BLaER1 (cell line): ENCODE data around the gene KDM4C.

Experiments used
- H3K27ac ChIP-seq: shearing (Covaris generic); formaldehyde crosslinking; 2 replicates; pipeline ENCODE4 v1.8.1; 2022
- H3K27me3 ChIP-seq: shearing (Covaris generic); formaldehyde crosslinking; 2 replicates; pipeline ENCODE4 v1.8.1; 2022
- H3K36me3 ChIP-seq: shearing (Covaris generic); formaldehyde crosslinking; 2 replicates; pipeline ENCODE4 v1.8.1; 2022
- H3K4me1 ChIP-seq: shearing (Covaris generic); formaldehyde crosslinking; 2 replicates; pipeline ENCODE4 v1.8.1; 2022
- H3K4me2 ChIP-seq: shearing (Covaris generic); formaldehyde crosslinking; 2 replicates; pipeline ENCODE4 v1.8.1; 2022
- H3K4me3 ChIP-seq: shearing (Covaris generic); formaldehyde crosslinking; 2 replicates; pipeline ENCODE4 v1.8.1; 2022
- H3K9ac ChIP-seq: shearing (Covaris generic); formaldehyde crosslinking; 2 replicates; pipeline ENCODE4 v1.8.1; 2022
- H3K9me3 ChIP-seq: shearing (Covaris generic); formaldehyde crosslinking; 2 replicates; pipeline ENCODE4 v1.8.1; 2022
- H4K20me1 ChIP-seq: shearing (Covaris generic); formaldehyde crosslinking; 2 replicates; pipeline ENCODE4 v1.8.1; 2022
- Cebpa-rat ChIP-seq: shearing (Covaris generic); IDR thresholded peaks from 2 replicates; pipeline ENCODE4 v1.8.1; 2022

The KDM4C gene

GRCh38 chr9:6929441-6930215 lies 171.9 kb downstream of the KDM4C start:
- H4K20me1 ChIP-seq, result peaks cover 31% of the 10 kb centered on the region
- H3K9me3 ChIP-seq, result peaks cover 7% of the 10 kb centered on the region; the same call in 1 of the 2 replicates
- H3K4me2 ChIP-seq, result no peak overlapping the region
- H3K4me1 ChIP-seq, result peaks cover 33% of the 10 kb centered on the region
- no peak overlapping the region for H3K27ac ChIP-seq
- TF ChIP-seq Cebpa-rat, result no peak
- H3K4me3 ChIP-seq, result no peak overlapping the region
- peaks cover 30% of the 10 kb centered on the region for H3K36me3 ChIP-seq
- no peaks in the 10 kb centered on the region for H3K27me3 ChIP-seq
- no peak overlapping the region for H3K9ac ChIP-seq

- peaks cover 22% of the 10 kb centered on the region; the same call in 1 of the 2 replicates for H3K36me3 ChIP-seq
- H3K4me3 ChIP-seq, result no peak overlapping the region
- H3K9ac ChIP-seq, result no peak overlapping the region
- no peaks in the 10 kb centered on the region for H3K27me3 ChIP-seq
- H3K4me1 ChIP-seq, result peaks cover 37% of the 10 kb centered on the region
- H3K9me3 ChIP-seq, result peaks cover 8% of the 10 kb centered on the region; the same call in 1 of the 2 replicates
- H4K20me1 ChIP-seq, result peaks cover 26% of the 10 kb centered on the region; the same call in 1 of the 2 replicates
- H3K4me2 ChIP-seq, result 0 out of 2 replicates have a peak overlapping the region, but pooled peaks have one; percentile 87
- no peak for TF ChIP-seq Cebpa-rat
- no peak overlapping the region for H3K27ac ChIP-seq
Measured at GRCh38 chr9:6930827-6931226, 173.1 kb downstream of the KDM4C start.

GRCh38 chr9:6931913-6932312 lies 174.1 kb downstream of the KDM4C start:
- Histone ChIP-seq H3K4me2 (peak overlapping the region; percentile 87), H3K27me3 (no peaks in the 10 kb centered on the region), H3K9ac (no peak overlapping the region), H3K36me3 (peaks cover 20% of the 10 kb centered on the region; the same call in 1 of the 2 replicates), H3K4me1 (peaks cover 48% of the 10 kb centered on the region), H3K9me3 (peaks cover 8% of the 10 kb centered on the region; the same call in 1 of the 2 replicates), H3K27ac (peak overlapping the region; percentile 56), H3K4me3 (no peak overlapping the region), H4K20me1 (peaks cover 23% of the 10 kb centered on the region; the same call in 1 of the 2 replicates)
- TF ChIP-seq Cebpa-rat, result no peak

GRCh38 chr9:6936103-6936502 lies 178.3 kb downstream of the KDM4C start:
- no peaks in the 10 kb centered on the region for H3K27me3 ChIP-seq
- no peaks in the 10 kb centered on the region for H4K20me1 ChIP-seq
- peaks cover 20% of the 10 kb centered on the region for H3K9me3 ChIP-seq
- H3K27ac ChIP-seq, result peak overlapping the region; percentile 31; the same call in 1 of the 2 replicates
- H3K4me3 ChIP-seq, result no peak overlapping the region
- TF ChIP-seq Cebpa-rat, result no peak
- no peak overlapping the region for H3K9ac ChIP-seq
- H3K36me3 ChIP-seq, result peaks cover 15% of the 10 kb centered on the region
- H3K4me1 ChIP-seq, result peaks cover 55% of the 10 kb centered on the region
- H3K4me2 ChIP-seq, result peak overlapping the region; percentile 55

GRCh38 chr9:6937209-6937608 lies 179.4 kb downstream of the KDM4C start:
- TF ChIP-seq Cebpa-rat, result no peak
- H3K4me1 ChIP-seq, result peaks cover 55% of the 10 kb centered on the region
- no peaks in the 10 kb centered on the region for H3K27me3 ChIP-seq
- no peak overlapping the region for H3K9ac ChIP-seq
- H3K36me3 ChIP-seq, result peaks cover 15% of the 10 kb centered on the region
- no peaks in the 10 kb centered on the region for H4K20me1 ChIP-seq
- no peak overlapping the region for H3K27ac ChIP-seq
- no peak overlapping the region for H3K4me2 ChIP-seq
- H3K4me3 ChIP-seq, result no peak overlapping the region
- peaks cover 20% of the 10 kb centered on the region for H3K9me3 ChIP-seq

GRCh38 chr9:6938447-6938846 lies 180.7 kb downstream of the KDM4C start:
- H4K20me1 ChIP-seq, result no peaks in the 10 kb centered on the region
- H3K36me3 ChIP-seq, result peaks cover 15% of the 10 kb centered on the region
- no peak overlapping the region for H3K9ac ChIP-seq
- no peak for TF ChIP-seq Cebpa-rat
- H3K27me3 ChIP-seq, result no peaks in the 10 kb centered on the region
- H3K4me1 ChIP-seq, result peaks cover 50% of the 10 kb centered on the region
- H3K4me3 ChIP-seq, result no peak overlapping the region
- H3K9me3 ChIP-seq, result peaks cover 20% of the 10 kb centered on the region
- no peak overlapping the region for H3K27ac ChIP-seq
- no peak overlapping the region for H3K4me2 ChIP-seq

- Histone ChIP-seq H3K4me1 (peaks cover 46% of the 10 kb centered on the region), H3K27me3 (no peaks in the 10 kb centered on the region), H3K36me3 (peaks cover 15% of the 10 kb centered on the region), H4K20me1 (no peaks in the 10 kb centered on the region), H3K4me3 (no peak overlapping the region), H3K27ac (no peak overlapping the region), H3K9me3 (peaks cover 20% of the 10 kb centered on the region), H3K4me2 (no peak overlapping the region), H3K9ac (no peak overlapping the region)
- no peak for TF ChIP-seq Cebpa-rat
Measured at GRCh38 chr9:6938873-6939272, 181.1 kb downstream of the KDM4C start.

GRCh38 chr9:6941501-6941900 lies 183.7 kb downstream of the KDM4C start:
- Histone ChIP-seq H3K36me3 (peaks cover 15% of the 10 kb centered on the region), H3K4me2 (peak overlapping the region; percentile 35)

GRCh38 chr9:6942406-6942805 lies 184.6 kb downstream of the KDM4C start:
- Histone ChIP-seq H3K27me3 (no peaks in the 10 kb centered on the region), H3K4me1 (peaks cover 28% of the 10 kb centered on the region), H3K4me2 (0 out of 2 replicates have a peak overlapping the region, but pooled peaks have one; percentile 35), H3K4me3 (no peak overlapping the region), H3K9me3 (peaks cover 12% of the 10 kb centered on the region), H3K36me3 (peaks cover 15% of the 10 kb centered on the region), H3K9ac (no peak overlapping the region), H4K20me1 (no peaks in the 10 kb centered on the region), H3K27ac (no peak overlapping the region)
- TF ChIP-seq Cebpa-rat, result no peak

More at GRCh38 chr9:6941501-6941900, 183.7 kb downstream of the KDM4C start:
- Histone ChIP-seq H3K4me3 (no peak overlapping the region), H3K27ac (0 out of 2 replicates have a peak overlapping the region, but pooled peaks have one; percentile 33), H4K20me1 (no peaks in the 10 kb centered on the region), H3K4me1 (peaks cover 34% of the 10 kb centered on the region), H3K9ac (no peak overlapping the region), H3K9me3 (peaks cover 12% of the 10 kb centered on the region), H3K27me3 (no peaks in the 10 kb centered on the region)
- no peak for TF ChIP-seq Cebpa-rat

GRCh38 chr9:6943293-6943692 lies 185.5 kb downstream of the KDM4C start:
- Histone ChIP-seq H3K4me1 (peaks cover 26% of the 10 kb centered on the region), H4K20me1 (no peaks in the 10 kb centered on the region), H3K9me3 (peaks cover 10% of the 10 kb centered on the region), H3K4me2 (no peak overlapping the region), H3K27me3 (no peaks in the 10 kb centered on the region), H3K9ac (no peak overlapping the region), H3K4me3 (no peak overlapping the region), H3K36me3 (peaks cover 14% of the 10 kb centered on the region), H3K27ac (no peak overlapping the region)
- TF ChIP-seq Cebpa-rat, result no peak
